GM12878 (cell line): Measurements from ENCODE around the gene SNRPD3. TPM values are rescaled to one million over a fixed set of nuclear protein-coding genes. Genes with fewer than 3 reads are reported as not detected.

Experiments
- ASH2L ChIP-seq: fragments of 300-600, 200-600 bp; sonication (generic); IDR thresholded peaks from 2 replicates; pipeline ENCODE4 v1.6.1; 2017; ENCODE audit warnings: low read depth, mild to moderate bottlenecking, borderline replicate concordance
- BACH1 ChIP-seq: fragments of 450-650 bp; IDR thresholded peaks from 2 replicates; pipeline ENCODE4 v1.6.1; 2017; ENCODE audit warnings: mild to moderate bottlenecking, borderline replicate concordance
- CREB1 ChIP-seq: IDR thresholded peaks from 2 replicates; pipeline ENCODE4 v1.6.1; 2012; ENCODE audit warnings: low read depth, mild to moderate bottlenecking, inconsistent platforms
- EP300 ChIP-seq, 2 experiments: fragments of 150-350 bp in 1 of 2; IDR thresholded peaks; 2 replicates each; pipeline ENCODE4 v1.6.1; 2011 to 2012; ENCODE audit warnings: low read depth in 2 of 2, low read length in 2 of 2, borderline replicate concordance in 1 of 2, improper control_type of control experiment in 1 of 2, inconsistent platforms in 1 of 2; ENCODE audit not compliant: control insufficient read depth in 1 of 2
- MLLT1 ChIP-seq: fragments of 450-650 bp; IDR thresholded peaks from 2 replicates; pipeline ENCODE4 v1.6.1; 2016; ENCODE audit warnings: mild to moderate bottlenecking
- MYB ChIP-seq: fragments of 150-350 bp; IDR thresholded peaks from 2 replicates; pipeline ENCODE4 v1.6.1; 2014; ENCODE audit warnings: mild to moderate bottlenecking, low read depth, low read length, borderline replicate concordance
- NFIC ChIP-seq: IDR thresholded peaks from 2 replicates; pipeline ENCODE4 v1.6.1; 2012; ENCODE audit warnings: low read depth, mild to moderate bottlenecking, inconsistent platforms, low read length, moderate library complexity
- NKRF ChIP-seq: fragments of 450-650 bp; conservative IDR thresholded peaks from 2 replicates; pipeline ENCODE4 v1.6.1; 2017; ENCODE audit warnings: mild to moderate bottlenecking, moderate library complexity
- NR2F1 ChIP-seq: fragments of 450-650 bp; conservative IDR thresholded peaks from 2 replicates; pipeline ENCODE4 v1.6.1; 2017; ENCODE audit warnings: mild to moderate bottlenecking
- PRDM15 ChIP-seq: fragments of 450-650 bp; formaldehyde crosslinking; IDR thresholded peaks from 2 replicates; pipeline ENCODE4 v1.4.0; 2020; ENCODE audit warnings: mild to moderate bottlenecking, moderate library complexity
- RAD51 ChIP-seq: fragments of 450-650 bp; IDR thresholded peaks from 2 replicates; pipeline ENCODE4 v1.6.1; 2016; ENCODE audit warnings: moderate library complexity, mild to moderate bottlenecking, inconsistent platforms
- RELA ChIP-seq: fragments of 450-650 bp; IDR thresholded peaks from 2 replicates; pipeline ENCODE4 v1.8.0; 2014; ENCODE audit warnings: borderline replicate concordance; ENCODE audit not compliant: partially characterized antibody
- RFX5 ChIP-seq: IDR thresholded peaks from 2 replicates; pipeline ENCODE4 v1.6.1; 2011; ENCODE audit warnings: low read depth, low read length, improper control_type of control experiment
- SMC3 ChIP-seq: IDR thresholded peaks from 2 replicates; pipeline ENCODE4 v1.6.1; 2011; ENCODE audit warnings: low read length, improper control_type of control experiment, borderline replicate concordance
- SPI1 ChIP-seq: IDR thresholded peaks from 2 replicates; pipeline ENCODE4 v1.6.1; 2011; ENCODE audit warnings: low read depth, mild to moderate bottlenecking, low read length, moderate library complexity, borderline replicate concordance; ENCODE audit not compliant: insufficient read depth
- STAT1 ChIP-seq: fragments of 450-650 bp; conservative IDR thresholded peaks from 2 replicates; pipeline ENCODE4 v1.6.1; 2014; ENCODE audit warnings: antibody characterized with exemption, mild to moderate bottlenecking
- TBL1XR1 ChIP-seq: IDR thresholded peaks from 2 replicates; pipeline ENCODE4 v1.6.1; 2012; ENCODE audit warnings: low read depth, low read length, improper control_type of control experiment
- TCF7 ChIP-seq: IDR thresholded peaks from 2 replicates; pipeline ENCODE4 v1.6.1; 2014; ENCODE audit warnings: antibody characterized with exemption, borderline replicate concordance
- WRNIP1 ChIP-seq: IDR thresholded peaks from 2 replicates; pipeline ENCODE4 v1.6.1; 2011; ENCODE audit warnings: low read depth, low read length, improper control_type of control experiment, borderline replicate concordance
- YY1 ChIP-seq: IDR thresholded peaks from 2 replicates; pipeline ENCODE4 v1.6.1; 2011; ENCODE audit warnings: low read depth, mild to moderate bottlenecking, low read length
- ZBTB33 ChIP-seq: fragments of 450-650 bp; IDR thresholded peaks from 2 replicates; pipeline ENCODE4 v1.6.1; 2017; ENCODE audit warnings: mild to moderate bottlenecking
- ZNF622 ChIP-seq: fragments of 450-650 bp; IDR thresholded peaks from 2 replicates; pipeline ENCODE4 v1.6.1; 2017; ENCODE audit warnings: mild to moderate bottlenecking, inconsistent platforms
- polyA plus RNA-seq, 11 experiments: library from polyadenylated mRNA; depleted of rRNA in 4 of 11; unstranded in 6 of 11; stranded (reverse) in 5 of 11; fragments of >200 nt; fragmentation: Nextera tagmentation in 4 of 11; fragmentation: Illumina TruSeq in 1 of 11; extraction: Ambion mirVana in 4 of 11; extraction: Trizol in 1 of 11; gene quantifications; 1 replicate in 1 of 11; 2 replicates in 10 of 11; pipeline versions ENCODE4 v1.2.1 to v1.2.3, GENCODE V29; 2011 to 2016; ENCODE audit warnings: inconsistent platforms in 2 of 11, missing spikeins in 2 of 11, low read depth in 1 of 11
- total RNA-seq, 4 experiments: library from RNA; depleted of rRNA in 3 of 4; stranded (reverse); fragments of >200 nt in 3 of 4; fragmentation: Illumina TruSeq in 1 of 4; extraction: Trizol in 1 of 4; gene quantifications; 2 replicates each; pipeline versions ENCODE4 v1.2.1 to v1.2.3, GENCODE V29; 2013 to 2021

SNRPD3 gene
- total and polyA plus RNA-seq, 10 of the 15 experiments (the other 5 are each of a cell fraction or from before 2014, with no cell fraction given) = 112 to 324 (median 242) TPM

GRCh38 chr22:24592851-24593558, 37.2 kb downstream of the SNRPD3 start, which contains the start of gene LRRC75B (continued):
- TF ChIP-seq YY1 = 0 out of 2 replicates have a peak, but pooled peaks have one; percentile 41
- TF ChIP-seq NFIC = no peak
- no peak for TF ChIP-seq WRNIP1
- TF ChIP-seq SPI1 = no peak
- TF ChIP-seq CREB1 = no peak
- TF ChIP-seq ZBTB33 = no peak
- TF ChIP-seq SMC3 = no peak
- 0 out of 2 replicates have a peak, but pooled peaks have one; percentile 30 for TF ChIP-seq BACH1
- no peak for TF ChIP-seq PRDM15 (CRISPR knock-in tag)
- TF ChIP-seq MLLT1 = no peak
- TF ChIP-seq TCF7 = no peak
- no peak for TF ChIP-seq EP300 (IDR thresholded peaks at IDR 0.05; ENCODE audit: borderline replicate concordance in 1 of 2, control insufficient read depth in 1 of 2, low read depth in 2 of 2, low read length in 2 of 2)
- no peak for TF ChIP-seq RAD51
- no peak for TF ChIP-seq STAT1
- TF ChIP-seq ASH2L = no peak
- TF ChIP-seq MYB = no peak
- TF ChIP-seq TBL1XR1 = no peak
- no peak for TF ChIP-seq RFX5
- TF ChIP-seq RELA = no peak
- no peak for TF ChIP-seq ZNF622
- TF ChIP-seq NKRF = no peak
- TF ChIP-seq NR2F1 = no peak; the same call in 1 of the 2 replicates
